ENCODE data around the gene NAGS.
"Not testable (repeated sequence)": the region's sequence is repeated elsewhere in the genome, so short reads cannot be mapped to it uniquely, and the experiment has no call there.

The NAGS gene

GRCh38 chr17:44004077-44004760, at the start of gene NAGS:
TSS of gene NAGS (plus strand) at chr17:44004622. CDS start at chr17:44004664, 42 bp downstream.
- ATAC-seq: no peak
- no peak for TF ChIP-seq ZFP3 (CRISPR knock-in tag; IDR thresholded peaks at IDR 0.05)
- TF ChIP-seq ESRRG (CRISPR knock-in tag; IDR thresholded peaks at IDR 0.05): no peak
- TF ChIP-seq PPARA (CRISPR knock-in tag; IDR thresholded peaks at IDR 0.05; ENCODE audit: borderline replicate concordance): no peak
- no peak for TF ChIP-seq ARNTL (CRISPR knock-in tag; IDR thresholded peaks at IDR 0.05; ENCODE audit: borderline replicate concordance, low read depth)
- no peak for TF ChIP-seq ZC3H10 (CRISPR knock-in tag; IDR thresholded peaks at IDR 0.05)

- no peak for ATAC-seq
- TF ChIP-seq TOX (CRISPR knock-in tag; IDR thresholded peaks at IDR 0.05; ENCODE audit: borderline replicate concordance): no peak
- no peak for TF ChIP-seq CSDC2 (CRISPR knock-in tag; IDR thresholded peaks at IDR 0.05)
- no peak for TF ChIP-seq ESRRG (CRISPR knock-in tag; IDR thresholded peaks at IDR 0.05)
- no peak for TF ChIP-seq CSRNP3 (CRISPR knock-in tag; IDR thresholded peaks at IDR 0.05)
- TF ChIP-seq ZFP30 (CRISPR knock-in tag; IDR thresholded peaks at IDR 0.05): no peak
- TF ChIP-seq BACH2 (CRISPR knock-in tag; IDR thresholded peaks at IDR 0.05; ENCODE audit: borderline replicate concordance): no peak
These were observed 48.2 kb upstream of the NAGS start for GRCh38 chr17:43956222-43956621.

- TF ChIP-seq ZC3H10 (CRISPR knock-in tag; IDR thresholded peaks at IDR 0.05): no peak
- no peak for TF ChIP-seq CSRNP3 (CRISPR knock-in tag; IDR thresholded peaks at IDR 0.05)
- no peak for TF ChIP-seq POU6F1 (CRISPR knock-in tag; IDR thresholded peaks at IDR 0.05; ENCODE audit: borderline replicate concordance, low read depth)
- TF ChIP-seq RARB (CRISPR knock-in tag; IDR thresholded peaks at IDR 0.05): no peak
- ATAC-seq: no peak
These were observed 45.6 kb upstream of the NAGS start for GRCh38 chr17:43958748-43959352.

- not testable (repeated sequence) for ATAC-seq
These were observed 43.1 kb upstream of the NAGS start for GRCh38 chr17:43961292-43961691.

GRCh38 chr17:43961954-43962353, 42.5 kb upstream of the NAGS start:
- ATAC-seq: no peak
- no peak for TF ChIP-seq ZFP3 (CRISPR knock-in tag; IDR thresholded peaks at IDR 0.05)
- TF ChIP-seq ZNF565 (CRISPR knock-in tag; conservative IDR thresholded peaks at IDR 0.05; ENCODE audit: low read depth): no peak
- no peak for TF ChIP-seq CSDC2 (CRISPR knock-in tag; IDR thresholded peaks at IDR 0.05)
- no peak for TF ChIP-seq GLIS3 (CRISPR knock-in tag; IDR thresholded peaks at IDR 0.05)
- no peak for TF ChIP-seq RARB (CRISPR knock-in tag; IDR thresholded peaks at IDR 0.05)
- TF ChIP-seq SNAI2 (CRISPR knock-in tag; IDR thresholded peaks at IDR 0.05): no peak
- no peak for TF ChIP-seq POU6F1 (CRISPR knock-in tag; IDR thresholded peaks at IDR 0.05; ENCODE audit: borderline replicate concordance, low read depth)
- no peak for TF ChIP-seq ZNF8 (CRISPR knock-in tag; IDR thresholded peaks at IDR 0.05)
- no peak for TF ChIP-seq ZFP30 (CRISPR knock-in tag; IDR thresholded peaks at IDR 0.05)
- no peak for TF ChIP-seq OSR1 (CRISPR knock-in tag; IDR thresholded peaks at IDR 0.05)
- TF ChIP-seq CSRNP3 (CRISPR knock-in tag; IDR thresholded peaks at IDR 0.05): no peak
- TF ChIP-seq PATZ1 (CRISPR knock-in tag; IDR thresholded peaks at IDR 0.05; ENCODE audit: borderline replicate concordance): no peak
- no peak for TF ChIP-seq ZNF70 (CRISPR knock-in tag; IDR thresholded peaks at IDR 0.05)
- TF ChIP-seq PPARA (CRISPR knock-in tag; IDR thresholded peaks at IDR 0.05; ENCODE audit: borderline replicate concordance): no peak
- no peak for TF ChIP-seq TSHZ2 (CRISPR knock-in tag; IDR thresholded peaks at IDR 0.05)
